CD4-positive, alpha-beta T cell (primary cell): ENCODE measurements around the gene STAT5B. TPM values are rescaled to one million over a fixed set of nuclear protein-coding genes. Genes with fewer than 3 reads are reported as not detected.
"Not testable (repeated sequence)": the region's sequence is repeated elsewhere in the genome, so short reads cannot be mapped to it uniquely, and the experiment has no call there.

Experiments used
- ATAC-seq: fragments of 200-7000 bp; cut with Tn5 transposase; one replicate; pipeline ENCODE4 v1.10.0; 2022; ENCODE audit warnings: mild to moderate bottlenecking; ENCODE audit not compliant: poor library complexity
- CTCF ChIA-PET: fragments of 350-600 bp; sonication (Branson Sonifier 250); formaldehyde crosslinking; loops from one replicate; lab custom pipeline; 2021; ENCODE audit warnings: antibody characterized with exemption, inconsistent platforms; lab: Charles Lee
- POLR2A ChIA-PET: fragments of 350-600 bp; sonication (Branson Sonifier 250); formaldehyde crosslinking; loops from one replicate; lab custom pipeline; 2021; ENCODE audit warnings: antibody characterized with exemption, inconsistent platforms; lab: Charles Lee
- DNase-seq, 14 experiments: peaks; one replicate each; pipeline ENCODE4 v3.0.0-alpha.2; 2013 to 2020; ENCODE audit warnings: mixed read lengths in 2 of 14
- H3K27ac ChIP-seq, 2 donors: one replicate each; pipeline versions ENCODE4 v1.5.1 to v1.7.0; 2013; ENCODE audit warnings: low read length in 2 of 2, low read depth in 1 of 2, mild to moderate bottlenecking in 1 of 2
- H3K27me3 ChIP-seq, 2 experiments: 1 replicate in 1 of 2; 2 replicates in 1 of 2; pipeline versions ENCODE4 v1.6.1 to v1.7.0; 2013; ENCODE audit warnings: low read length in 2 of 2, control low read depth in 1 of 2, mild to moderate bottlenecking in 1 of 2, moderate library complexity in 1 of 2; ENCODE audit not compliant: insufficient read depth in 2 of 2, control insufficient read depth in 1 of 2
- H3K36me3 ChIP-seq: one replicate; pipeline ENCODE4 v1.6.1; 2013; ENCODE audit warnings: low read length, control low read depth; ENCODE audit not compliant: insufficient read depth
- H3K4me1 ChIP-seq: one replicate; pipeline ENCODE4 v1.6.1; 2013; ENCODE audit warnings: low read length, control low read depth; ENCODE audit not compliant: insufficient read depth
- H3K4me3 ChIP-seq: one replicate; pipeline ENCODE4 v1.5.1; 2013; ENCODE audit warnings: mild to moderate bottlenecking, low read length, moderate library complexity
- H3K9me3 ChIP-seq, 2 experiments: 1 replicate in 1 of 2; 2 replicates in 1 of 2; pipeline versions ENCODE4 v1.6.1 to v1.7.0; 2013; ENCODE audit warnings: low read length in 2 of 2, mild to moderate bottlenecking in 2 of 2, control low read depth in 1 of 2, moderate library complexity in 1 of 2; ENCODE audit not compliant: control insufficient read depth in 1 of 2, insufficient read depth in 1 of 2
- H3K27ac Mint-ChIP-seq: one replicate; pipeline ENCODE4 v1.8.0; 2020; ENCODE audit warnings: mixed read lengths
- H3K27me3 Mint-ChIP-seq: one replicate; pipeline ENCODE4 v1.8.0; 2021; ENCODE audit warnings: mixed read lengths
- H3K36me3 Mint-ChIP-seq: one replicate; pipeline ENCODE4 v1.8.0; 2021; ENCODE audit warnings: low read depth, mixed read lengths
- H3K4me1 Mint-ChIP-seq: one replicate; pipeline ENCODE4 v1.8.0; 2021; ENCODE audit warnings: low read depth, mixed read lengths
- H3K4me3 Mint-ChIP-seq: one replicate; pipeline ENCODE4 v1.8.0; 2020; ENCODE audit warnings: mild to moderate bottlenecking, mixed read lengths
- H3K9me3 Mint-ChIP-seq: one replicate; pipeline ENCODE4 v1.8.0; 2020; ENCODE audit warnings: mixed read lengths
- intact Hi-C, 2 experiments: fragments of 100-400 bp; cut with DNase I in 1 of 2; cut with micrococcal nuclease in 1 of 2; formaldehyde crosslinking; loops; one replicate each; pipeline versions ENCODE4 v1.15.1 to v1.9.0; 2023 to 2025; cut with DNase I, micrococcal nuclease
- total RNA-seq, 174 experiments: library from RNA in 2 of 174; stranded (reverse) in 2 of 174; gene quantifications; one replicate each; pipeline ENCODE4 v1.2.3 and lab custom pipeline; 2021 to 2026
- TF ChIP-seq, protein P1 (sequence below): fragments of 200-600 bp; IDR thresholded peaks from one replicate; pipeline ENCODE4 v1.8.0; 2022; ENCODE audit warnings: antibody characterized with exemption, mild to moderate bottlenecking

STAT5B gene
- total RNA-seq, 2 experiments from 2014 or later = 99.4 to 104 TPM

DNA sequence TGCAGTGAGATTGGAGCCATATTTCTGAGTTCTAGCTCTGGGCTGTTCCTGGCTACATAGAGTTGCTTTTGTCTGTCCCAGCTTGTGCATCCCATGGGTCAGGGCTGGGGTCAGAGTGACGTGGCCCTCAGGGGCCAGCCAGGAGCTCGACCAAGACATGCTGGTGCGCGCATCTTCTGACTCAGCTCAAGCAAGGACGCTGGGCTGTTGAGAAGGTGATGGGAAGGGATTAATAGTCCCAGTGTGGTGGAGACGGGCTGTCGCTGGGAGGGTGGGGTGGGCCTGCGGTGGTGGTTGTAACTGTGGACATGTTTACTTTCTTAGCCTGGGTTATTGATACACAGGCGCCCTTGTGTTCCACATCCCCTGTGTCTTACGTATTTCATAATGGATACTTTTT, 21.6 kb upstream of the STAT5B start:
- H3K9me3 ChIP-seq, H3K4me1 Mint-ChIP-seq, ATAC-seq, H3K4me3 Mint-ChIP-seq, POLR2A ChIA-PET, H3K27ac ChIP-seq, H3K4me3 ChIP-seq, H3K27me3 Mint-ChIP-seq, H3K4me1 ChIP-seq, DNase-seq, CTCF ChIA-PET, intact Hi-C loops, H3K27ac Mint-ChIP-seq, H3K27me3 ChIP-seq, H3K9me3 Mint-ChIP-seq: not testable (repeated sequence)
- H3K36me3 Mint-ChIP-seq = peaks cover 70% of the 10 kb centered on the region
- peaks cover 71% of the 10 kb centered on the region for H3K36me3 ChIP-seq

DNA sequence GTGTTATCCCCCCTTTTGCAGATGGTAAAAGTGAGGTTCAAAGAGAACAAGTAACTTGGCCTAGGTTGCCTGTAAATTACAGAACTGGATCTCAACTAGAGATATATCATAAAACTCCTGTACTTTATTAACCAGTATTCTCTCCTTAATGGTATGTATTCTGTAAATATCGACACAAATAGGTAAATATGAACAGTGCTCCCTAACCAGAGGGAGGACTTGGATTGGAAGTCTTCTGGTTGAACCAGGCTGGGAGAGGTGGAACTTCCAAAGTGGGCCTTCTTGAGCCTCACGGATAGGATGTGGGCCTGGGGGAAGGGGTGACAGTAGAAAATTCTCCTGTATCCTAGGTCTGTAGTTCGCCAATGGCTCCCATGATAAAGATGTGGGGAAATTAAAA, 19.8 kb upstream of the STAT5B start:
- TF ChIP-seq, protein P1, sequence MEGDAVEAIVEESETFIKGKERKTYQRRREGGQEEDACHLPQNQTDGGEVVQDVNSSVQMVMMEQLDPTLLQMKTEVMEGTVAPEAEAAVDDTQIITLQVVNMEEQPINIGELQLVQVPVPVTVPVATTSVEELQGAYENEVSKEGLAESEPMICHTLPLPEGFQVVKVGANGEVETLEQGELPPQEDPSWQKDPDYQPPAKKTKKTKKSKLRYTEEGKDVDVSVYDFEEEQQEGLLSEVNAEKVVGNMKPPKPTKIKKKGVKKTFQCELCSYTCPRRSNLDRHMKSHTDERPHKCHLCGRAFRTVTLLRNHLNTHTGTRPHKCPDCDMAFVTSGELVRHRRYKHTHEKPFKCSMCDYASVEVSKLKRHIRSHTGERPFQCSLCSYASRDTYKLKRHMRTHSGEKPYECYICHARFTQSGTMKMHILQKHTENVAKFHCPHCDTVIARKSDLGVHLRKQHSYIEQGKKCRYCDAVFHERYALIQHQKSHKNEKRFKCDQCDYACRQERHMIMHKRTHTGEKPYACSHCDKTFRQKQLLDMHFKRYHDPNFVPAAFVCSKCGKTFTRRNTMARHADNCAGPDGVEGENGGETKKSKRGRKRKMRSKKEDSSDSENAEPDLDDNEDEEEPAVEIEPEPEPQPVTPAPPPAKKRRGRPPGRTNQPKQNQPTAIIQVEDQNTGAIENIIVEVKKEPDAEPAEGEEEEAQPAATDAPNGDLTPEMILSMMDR = no peak
- H3K4me1 Mint-ChIP-seq = peaks cover 15% of the 10 kb centered on the region
- Histone ChIP-seq H3K36me3 (peaks cover 61% of the 10 kb centered on the region), H3K27ac (no peak overlapping the region), H3K4me1 (peaks cover under 1% of the 10 kb centered on the region), H3K9me3 (no peaks in the 10 kb centered on the region), H3K4me3 (no peak overlapping the region), H3K27me3 (no peaks in the 10 kb centered on the region)
- H3K27me3 Mint-ChIP-seq = no peaks in the 10 kb centered on the region
- H3K9me3 Mint-ChIP-seq = no peaks in the 10 kb centered on the region
- intact Hi-C loops = no loop called here
- POLR2A ChIA-PET = interaction anchor here (0.6 kb wide), 2 partner anchors 21 to 54 kb away, joined by 3 read pairs; no protein-coding TSS in a partner anchor
- CTCF ChIA-PET = interaction anchor here (1.7 kb wide), 1 partner anchor 74 kb away, joined by 7 read pairs; no protein-coding TSS in a partner anchor
- H3K36me3 Mint-ChIP-seq = peaks cover 70% of the 10 kb centered on the region
- no peak overlapping the region for H3K4me3 Mint-ChIP-seq
- DNase-seq (no peak), ATAC-seq (no peak)
- no peak overlapping the region for H3K27ac Mint-ChIP-seq

GRCh38 chr17:42294469-42295398, 18.5 kb upstream of the STAT5B start:
- H3K36me3 ChIP-seq = peaks cover 68% of the 10 kb centered on the region
- POLR2A ChIA-PET = interaction anchor here (0.8 kb wide), 2 partner anchors 44 to 94 kb away, joined by 3 to 4 read pairs; partner anchors contain the start of gene STAT3
- peaks cover 77% of the 10 kb centered on the region for H3K36me3 Mint-ChIP-seq
- H3K9me3 ChIP-seq = no peaks in the 10 kb centered on the region
- H3K27ac ChIP-seq = no peak overlapping the region
- no peak overlapping the region for H3K4me3 Mint-ChIP-seq
- H3K9me3 Mint-ChIP-seq = no peaks in the 10 kb centered on the region
- DNase-seq (peak in 1 of 14 experiments; percentile 0), ATAC-seq (no peak)
- H3K4me1 Mint-ChIP-seq = peaks cover 25% of the 10 kb centered on the region
- H3K27ac Mint-ChIP-seq = peak overlapping the region; percentile 59
- no peak overlapping the region for H3K4me3 ChIP-seq
- no peaks in the 10 kb centered on the region for H3K27me3 ChIP-seq
- TF ChIP-seq, protein P1 = no peak
- intact Hi-C loops = no loop called here
- CTCF ChIA-PET = no interaction called here
- peaks cover 14% of the 10 kb centered on the region for H3K4me1 ChIP-seq
- no peaks in the 10 kb centered on the region for H3K27me3 Mint-ChIP-seq
